Activated T-helper 9 cell treated with anti-CD3 and anti-CD28 coated beads, Interleukin-2, amount 50 U/mL, for 16 hours (primary cell): Measurements from ENCODE around the gene SLC41A1.
"Not testable (repeated sequence)": the region's sequence is repeated elsewhere in the genome, so short reads cannot be mapped to it uniquely, and the experiment has no call there.

ENCODE experiments used
- DNase-seq: peaks from one replicate; pipeline ENCODE4 v3.0.0-alpha.2; 2020; ENCODE audit warnings: low read depth

The SLC41A1 gene

GRCh38 chr1:205812878-205813754 is at the start of gene SLC41A1:
Gene SLC41A1 (minus strand): TSS chr1:205813198. CDS start chr1:205810441, 2,757 bp downstream.
- DNase-seq = peak; percentile 85

GRCh38 chr1:205861540-205861939 is 48.5 kb upstream of the SLC41A1 start:
- no peak for DNase-seq

- DNase-seq = no peak
These were observed 45.4 kb upstream of the SLC41A1 start for GRCh38 chr1:205858141-205858961.

GRCh38 chr1:205857501-205857900 is 44.5 kb upstream of the SLC41A1 start:
- not testable (repeated sequence) for DNase-seq

GRCh38 chr1:205856433-205856832 is 43.4 kb upstream of the SLC41A1 start:
- no peak for DNase-seq

- no peak for DNase-seq
These were observed 40.0 kb upstream of the SLC41A1 start for GRCh38 chr1:205852969-205853368.

- DNase-seq = no peak
These were observed 39.0 kb upstream of the SLC41A1 start for GRCh38 chr1:205851993-205852392.

- peak; percentile 66 for DNase-seq
These were observed 36.8 kb upstream of the SLC41A1 start, which contains the start of gene PM20D1 for GRCh38 chr1:205849619-205850355. Gene PM20D1 (minus strand): TSS chr1:205850132. CDS start chr1:205850072, 60 bp downstream.

GRCh38 chr1:205843036-205843859 is 30.2 kb upstream of the SLC41A1 start:
- DNase-seq = no peak

GRCh38 chr1:205842229-205842628 is 29.2 kb upstream of the SLC41A1 start:
- no peak for DNase-seq

- DNase-seq = no peak
These were observed 27.3 kb upstream of the SLC41A1 start for GRCh38 chr1:205840146-205840923.

- no peak for DNase-seq
These were observed 24.5 kb upstream of the SLC41A1 start for GRCh38 chr1:205837382-205837970.

GRCh38 chr1:205834751-205835150 is 21.8 kb upstream of the SLC41A1 start:
- no peak for DNase-seq

GRCh38 chr1:205832326-205832751 is 19.3 kb upstream of the SLC41A1 start:
- DNase-seq = no peak

- no peak for DNase-seq
These were observed 14.6 kb upstream of the SLC41A1 start for GRCh38 chr1:205827623-205828022.

- DNase-seq = no peak
These were observed 14.0 kb upstream of the SLC41A1 start for GRCh38 chr1:205826995-205827394.

GRCh38 chr1:205826016-205826806 is 13.2 kb upstream of the SLC41A1 start:
- no peak for DNase-seq

- no peak for DNase-seq
These were observed 11.2 kb upstream of the SLC41A1 start for GRCh38 chr1:205824180-205824579.

GRCh38 chr1:205823260-205823659 is 10.3 kb upstream of the SLC41A1 start:
- not testable (repeated sequence) for DNase-seq
